HepG2 (cell line): ENCODE data around the gene ZNF740. TPM values are rescaled to one million over a fixed set of nuclear protein-coding genes. Genes with fewer than 3 reads are reported as not detected.
A peak's percentile ranks its signal among the peaks of the same experiment; 100 is the strongest.

ENCODE experiments used
- ARID2 ChIP-seq: sonication (generic); formaldehyde crosslinking; IDR thresholded peaks from 2 replicates; pipeline ENCODE4 v1.8.1; 2022; ENCODE audit warnings: mild to moderate bottlenecking, missing genetic modification reagents, borderline replicate concordance
- ATF7 ChIP-seq, 2 experiments: fragments of 450-650 bp in 1 of 2; sonication (generic) in 1 of 2; formaldehyde crosslinking in 1 of 2; IDR thresholded peaks; 2 replicates each; pipeline versions ENCODE4 v1.4.0 to v1.6.1; 2016 to 2020; ENCODE audit warnings: antibody characterized with exemption in 1 of 2, mild to moderate bottlenecking in 1 of 2, missing genetic modification reagents in 1 of 2
- BRD4 ChIP-seq: sonication (generic); formaldehyde crosslinking; IDR thresholded peaks from 2 replicates; pipeline ENCODE4 v1.4.0; 2020; ENCODE audit warnings: missing genetic modification reagents
- CHD4 ChIP-seq: fragments of 200-600 bp; sonication (generic); IDR thresholded peaks from 2 replicates; pipeline ENCODE4 v1.7.0; 2017; ENCODE audit warnings: mild to moderate bottlenecking, low read length, borderline replicate concordance
- HDAC2 ChIP-seq: sonication (generic); formaldehyde crosslinking; IDR thresholded peaks from 2 replicates; pipeline ENCODE4 v1.4.0; 2020; ENCODE audit warnings: missing genetic modification reagents
- HOXA5 ChIP-seq: sonication (generic); formaldehyde crosslinking; IDR thresholded peaks from 2 replicates; pipeline ENCODE4 v1.4.0; 2020; ENCODE audit warnings: missing genetic modification reagents
- MIER3 ChIP-seq: IDR thresholded peaks from 2 replicates; pipeline ENCODE4 v1.6.1; 2016; ENCODE audit warnings: missing compliant biosample characterization, borderline replicate concordance
- POLR2A ChIP-seq, 2 experiments: IDR thresholded peaks; 2 replicates each; pipeline ENCODE4 v1.6.1; 2011; ENCODE audit warnings: low read depth in 2 of 2, low read length in 2 of 2, mild to moderate bottlenecking in 1 of 2, moderate library complexity in 1 of 2; ENCODE audit not compliant: insufficient read depth in 1 of 2
- SYNCRIP ChIP-seq: fragments of 200-400 bp; formaldehyde crosslinking; IDR thresholded peaks from 2 replicates; pipeline ENCODE4 v1.6.1; 2018; ENCODE audit warnings: mild to moderate bottlenecking, low read depth, low read length; ENCODE audit not compliant: insufficient read depth
- ZNF557 ChIP-seq: sonication (generic); formaldehyde crosslinking; IDR thresholded peaks from 2 replicates; pipeline ENCODE4 v1.4.0; 2020; ENCODE audit warnings: missing genetic modification reagents
- ZSCAN31 ChIP-seq: sonication (generic); formaldehyde crosslinking; IDR thresholded peaks from 2 replicates; pipeline ENCODE4 v1.5.0; 2020; ENCODE audit warnings: low read depth, mild to moderate bottlenecking, missing genetic modification reagents
- polyA plus RNA-seq, 8 experiments: library from polyadenylated mRNA; depleted of rRNA in 3 of 8; stranded (reverse) in 7 of 8; unstranded in 1 of 8; fragments of >200 nt; fragmentation: Illumina TruSeq in 4 of 8; extraction: Trizol in 4 of 8; gene quantifications; 2 replicates each; pipeline versions ENCODE4 v1.2.1 to v1.2.3, GENCODE V29; 2011 to 2016; ENCODE audit warnings: low read depth in 4 of 8, missing spikeins in 1 of 8, mixed read lengths in 1 of 8; ENCODE audit not compliant: insufficient read depth in 1 of 8
- total RNA-seq, 5 experiments: library from RNA; depleted of rRNA; stranded (reverse); fragments of >200 nt; fragmentation: Illumina TruSeq; extraction: Trizol; gene quantifications; 2 replicates each; pipeline ENCODE4 v1.2.3, GENCODE V29; 2016; ENCODE audit warnings: low read depth in 1 of 5
- TF ChIP-seq, protein P1 (sequence below): sonication (generic); formaldehyde crosslinking; IDR thresholded peaks from 2 replicates; pipeline ENCODE4 v1.4.0; 2020; ENCODE audit warnings: missing genetic modification reagents, borderline replicate concordance
- TF ChIP-seq, protein P2 (sequence below): sonication (generic); formaldehyde crosslinking; IDR thresholded peaks from 2 replicates; pipeline ENCODE4 v1.4.0; 2020; ENCODE audit warnings: missing genetic modification reagents, borderline replicate concordance
- TF ChIP-seq, protein P3 (sequence below), 2 experiments: IDR thresholded peaks; 2 replicates each; pipeline ENCODE4 v1.6.1; 2011 to 2012; ENCODE audit warnings: low read length in 2 of 2, borderline replicate concordance in 1 of 2, low read depth in 1 of 2, mild to moderate bottlenecking in 1 of 2, moderate library complexity in 1 of 2

Gene ZNF740
- total and polyA plus RNA-seq, 2 of the 13 experiments (the other 11 are each of a cell fraction or from before 2014, with no cell fraction given), result 16.9 to 19.0 TPM

DNA sequence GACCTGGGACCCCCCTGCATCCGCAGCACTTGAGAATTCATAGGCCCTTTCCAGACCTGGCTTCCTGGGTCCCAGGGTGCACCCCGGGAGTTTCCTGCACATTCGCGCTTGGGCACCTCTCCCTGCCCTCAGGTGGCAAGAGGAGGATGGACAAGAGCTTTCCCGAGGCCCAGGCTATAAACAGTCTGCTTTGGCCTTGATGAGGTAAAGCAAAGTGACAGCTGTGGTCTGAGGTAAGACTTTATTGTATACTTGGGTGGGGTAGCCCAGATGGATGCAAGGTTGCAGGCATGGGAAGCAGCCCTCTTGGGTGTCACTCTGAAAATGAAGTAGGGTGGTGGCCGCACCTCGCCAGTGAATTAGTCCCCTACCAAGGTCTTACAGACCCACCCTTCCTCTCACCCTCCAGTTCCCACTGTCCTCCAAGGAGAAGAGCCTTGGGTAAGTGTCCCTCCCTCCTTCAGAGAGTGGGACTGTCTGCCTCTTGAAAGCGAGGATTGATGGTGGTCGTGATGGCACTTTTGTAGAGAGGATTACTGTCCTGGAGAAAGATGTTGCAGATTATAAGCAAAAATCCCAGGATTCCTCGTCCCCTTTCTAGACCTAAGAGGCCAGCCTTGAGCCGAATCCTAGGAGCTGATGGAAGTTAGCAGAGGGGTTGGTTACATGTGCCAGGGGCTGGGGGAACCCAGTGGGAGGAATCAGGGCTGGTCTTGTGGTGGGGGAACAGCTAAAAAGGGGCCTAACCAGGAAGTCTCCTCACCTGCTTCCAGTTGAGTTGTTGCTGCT is 10.8 kb downstream of the ZNF740 start (continued):
- TF ChIP-seq, protein P1, sequence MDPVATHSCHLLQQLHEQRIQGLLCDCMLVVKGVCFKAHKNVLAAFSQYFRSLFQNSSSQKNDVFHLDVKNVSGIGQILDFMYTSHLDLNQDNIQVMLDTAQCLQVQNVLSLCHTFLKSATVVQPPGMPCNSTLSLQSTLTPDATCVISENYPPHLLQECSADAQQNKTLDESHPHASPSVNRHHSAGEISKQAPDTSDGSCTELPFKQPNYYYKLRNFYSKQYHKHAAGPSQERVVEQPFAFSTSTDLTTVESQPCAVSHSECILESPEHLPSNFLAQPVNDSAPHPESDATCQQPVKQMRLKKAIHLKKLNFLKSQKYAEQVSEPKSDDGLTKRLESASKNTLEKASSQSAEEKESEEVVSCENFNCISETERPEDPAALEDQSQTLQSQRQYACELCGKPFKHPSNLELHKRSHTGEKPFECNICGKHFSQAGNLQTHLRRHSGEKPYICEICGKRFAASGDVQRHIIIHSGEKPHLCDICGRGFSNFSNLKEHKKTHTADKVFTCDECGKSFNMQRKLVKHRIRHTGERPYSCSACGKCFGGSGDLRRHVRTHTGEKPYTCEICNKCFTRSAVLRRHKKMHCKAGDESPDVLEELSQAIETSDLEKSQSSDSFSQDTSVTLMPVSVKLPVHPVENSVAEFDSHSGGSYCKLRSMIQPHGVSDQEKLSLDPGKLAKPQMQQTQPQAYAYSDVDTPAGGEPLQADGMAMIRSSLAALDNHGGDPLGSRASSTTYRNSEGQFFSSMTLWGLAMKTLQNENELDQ (CRISPR knock-in tag), result no peak
- TF ChIP-seq ARID2 (CRISPR knock-in tag) (0 out of 2 replicates have a peak, but pooled peaks have one; percentile 35), HDAC2 (no peak), ZSCAN31 (CRISPR knock-in tag) (no peak), CHD4 (no peak), MIER3 (CRISPR knock-in tag) (no peak), BRD4 (no peak), POLR2A (IDR thresholded peaks at IDR 0.05; ENCODE audit: insufficient read depth in 1 of 2, low read depth in 2 of 2, low read length in 2 of 2) (0 out of 4 replicates have a peak, but pooled peaks of 1 of the 2 experiments have one; percentile 6), SYNCRIP (no peak), ATF7 (IDR thresholded peaks at IDR 0.05) (no peak), ATF7 (CRISPR knock-in tag; IDR thresholded peaks at IDR 0.05) (no peak), ZNF557 (CRISPR knock-in tag) (no peak), HOXA5 (CRISPR knock-in tag) (no peak)
- TF ChIP-seq, protein P2, sequence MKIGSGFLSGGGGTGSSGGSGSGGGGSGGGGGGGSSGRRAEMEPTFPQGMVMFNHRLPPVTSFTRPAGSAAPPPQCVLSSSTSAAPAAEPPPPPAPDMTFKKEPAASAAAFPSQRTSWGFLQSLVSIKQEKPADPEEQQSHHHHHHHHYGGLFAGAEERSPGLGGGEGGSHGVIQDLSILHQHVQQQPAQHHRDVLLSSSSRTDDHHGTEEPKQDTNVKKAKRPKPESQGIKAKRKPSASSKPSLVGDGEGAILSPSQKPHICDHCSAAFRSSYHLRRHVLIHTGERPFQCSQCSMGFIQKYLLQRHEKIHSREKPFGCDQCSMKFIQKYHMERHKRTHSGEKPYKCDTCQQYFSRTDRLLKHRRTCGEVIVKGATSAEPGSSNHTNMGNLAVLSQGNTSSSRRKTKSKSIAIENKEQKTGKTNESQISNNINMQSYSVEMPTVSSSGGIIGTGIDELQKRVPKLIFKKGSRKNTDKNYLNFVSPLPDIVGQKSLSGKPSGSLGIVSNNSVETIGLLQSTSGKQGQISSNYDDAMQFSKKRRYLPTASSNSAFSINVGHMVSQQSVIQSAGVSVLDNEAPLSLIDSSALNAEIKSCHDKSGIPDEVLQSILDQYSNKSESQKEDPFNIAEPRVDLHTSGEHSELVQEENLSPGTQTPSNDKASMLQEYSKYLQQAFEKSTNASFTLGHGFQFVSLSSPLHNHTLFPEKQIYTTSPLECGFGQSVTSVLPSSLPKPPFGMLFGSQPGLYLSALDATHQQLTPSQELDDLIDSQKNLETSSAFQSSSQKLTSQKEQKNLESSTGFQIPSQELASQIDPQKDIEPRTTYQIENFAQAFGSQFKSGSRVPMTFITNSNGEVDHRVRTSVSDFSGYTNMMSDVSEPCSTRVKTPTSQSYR (CRISPR knock-in tag), result no peak
- TF ChIP-seq, protein P3, sequence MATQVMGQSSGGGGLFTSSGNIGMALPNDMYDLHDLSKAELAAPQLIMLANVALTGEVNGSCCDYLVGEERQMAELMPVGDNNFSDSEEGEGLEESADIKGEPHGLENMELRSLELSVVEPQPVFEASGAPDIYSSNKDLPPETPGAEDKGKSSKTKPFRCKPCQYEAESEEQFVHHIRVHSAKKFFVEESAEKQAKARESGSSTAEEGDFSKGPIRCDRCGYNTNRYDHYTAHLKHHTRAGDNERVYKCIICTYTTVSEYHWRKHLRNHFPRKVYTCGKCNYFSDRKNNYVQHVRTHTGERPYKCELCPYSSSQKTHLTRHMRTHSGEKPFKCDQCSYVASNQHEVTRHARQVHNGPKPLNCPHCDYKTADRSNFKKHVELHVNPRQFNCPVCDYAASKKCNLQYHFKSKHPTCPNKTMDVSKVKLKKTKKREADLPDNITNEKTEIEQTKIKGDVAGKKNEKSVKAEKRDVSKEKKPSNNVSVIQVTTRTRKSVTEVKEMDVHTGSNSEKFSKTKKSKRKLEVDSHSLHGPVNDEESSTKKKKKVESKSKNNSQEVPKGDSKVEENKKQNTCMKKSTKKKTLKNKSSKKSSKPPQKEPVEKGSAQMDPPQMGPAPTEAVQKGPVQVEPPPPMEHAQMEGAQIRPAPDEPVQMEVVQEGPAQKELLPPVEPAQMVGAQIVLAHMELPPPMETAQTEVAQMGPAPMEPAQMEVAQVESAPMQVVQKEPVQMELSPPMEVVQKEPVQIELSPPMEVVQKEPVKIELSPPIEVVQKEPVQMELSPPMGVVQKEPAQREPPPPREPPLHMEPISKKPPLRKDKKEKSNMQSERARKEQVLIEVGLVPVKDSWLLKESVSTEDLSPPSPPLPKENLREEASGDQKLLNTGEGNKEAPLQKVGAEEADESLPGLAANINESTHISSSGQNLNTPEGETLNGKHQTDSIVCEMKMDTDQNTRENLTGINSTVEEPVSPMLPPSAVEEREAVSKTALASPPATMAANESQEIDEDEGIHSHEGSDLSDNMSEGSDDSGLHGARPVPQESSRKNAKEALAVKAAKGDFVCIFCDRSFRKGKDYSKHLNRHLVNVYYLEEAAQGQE (IDR thresholded peaks at IDR 0.05; ENCODE audit: borderline replicate concordance in 1 of 2, low read depth in 1 of 2, low read length in 2 of 2), result no peak
